Omental fat pad (tissue), 4 donors: ENCODE results near the gene CAB39L. TPM values are rescaled to one million over a fixed set of nuclear protein-coding genes. Genes with fewer than 3 reads are reported as not detected.

Experiments
- ATAC-seq: fragments of 150-250 bp; one replicate; pipeline ENCODE4 v1.9.1; 2016; ENCODE audit warnings: mild to moderate bottlenecking, moderate library complexity; ENCODE audit not compliant: low FRiP score
- DNase-seq: peaks from one replicate; pipeline ENCODE4 v3.0.0-alpha.2; 2019; ENCODE audit warnings: low spot score
- CTCF ChIP-seq, 3 donors: fragments of 450-650 bp; IDR thresholded peaks; one replicate each; pipeline ENCODE4 v1.5.1; 2016 to 2017; ENCODE audit warnings: antibody characterized with exemption in 3 of 3, mild to moderate bottlenecking in 3 of 3, moderate library complexity in 2 of 3
- total RNA-seq, 4 donors: library from RNA; depleted of rRNA; stranded (reverse); fragments of >200 nt; gene quantifications; one replicate each; pipeline ENCODE4 v1.1.0, GENCODE V29; 2016

Gene CAB39L
- total RNA-seq, 4 donors from 2014 or later: 16.0 to 39.4 (median 25.7) TPM

GRCh38 chr13:49429121-49429520 lies 14.7 kb downstream of the CAB39L start:
- DNase-seq (no peak), ATAC-seq (no peak)
- no peak for TF ChIP-seq CTCF (IDR thresholded peaks at IDR 0.05)

DNA sequence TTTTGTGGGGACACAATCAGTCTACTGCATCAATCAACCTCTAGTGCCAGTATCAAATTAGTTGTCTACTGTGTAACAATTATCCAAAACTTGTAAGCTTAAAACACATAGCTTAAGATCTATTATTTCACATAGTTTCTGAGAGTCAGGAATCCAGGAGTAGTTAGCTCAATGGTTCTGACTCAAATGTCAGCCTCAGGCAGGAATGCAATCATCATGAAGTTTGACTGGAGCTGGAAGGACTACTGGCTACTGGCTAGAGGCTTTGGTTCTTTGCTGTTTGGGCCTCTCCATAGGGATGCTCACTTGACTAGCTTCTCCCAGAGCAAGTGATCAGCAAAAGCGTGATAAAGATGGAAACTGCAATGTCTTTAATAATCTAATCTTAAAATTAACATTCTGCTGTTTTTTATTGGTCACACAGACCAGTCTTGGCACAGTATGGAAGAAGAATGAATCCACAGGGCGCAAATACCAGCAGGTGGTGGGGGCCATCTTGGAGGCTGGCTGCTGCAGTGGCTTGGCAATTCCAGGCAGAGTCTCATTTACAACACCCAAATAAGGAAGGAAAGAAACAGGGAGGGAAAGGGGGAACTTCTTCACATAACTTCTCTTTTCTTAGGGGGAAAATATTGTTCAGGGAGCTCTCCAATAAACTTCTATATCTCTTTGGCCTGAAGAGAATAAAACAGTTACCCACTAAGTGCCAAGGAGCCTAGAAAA lies 15.7 kb downstream of the CAB39L start:
- no peak for TF ChIP-seq CTCF (IDR thresholded peaks at IDR 0.05)
- DNase-seq (no peak), ATAC-seq (no peak)

- no peak for DNase-seq
- ATAC-seq: no peak
- no peak for TF ChIP-seq CTCF (IDR thresholded peaks at IDR 0.05)
Observed at GRCh38 chr13:49424011-49424560, 19.8 kb downstream of the CAB39L start.

DNA sequence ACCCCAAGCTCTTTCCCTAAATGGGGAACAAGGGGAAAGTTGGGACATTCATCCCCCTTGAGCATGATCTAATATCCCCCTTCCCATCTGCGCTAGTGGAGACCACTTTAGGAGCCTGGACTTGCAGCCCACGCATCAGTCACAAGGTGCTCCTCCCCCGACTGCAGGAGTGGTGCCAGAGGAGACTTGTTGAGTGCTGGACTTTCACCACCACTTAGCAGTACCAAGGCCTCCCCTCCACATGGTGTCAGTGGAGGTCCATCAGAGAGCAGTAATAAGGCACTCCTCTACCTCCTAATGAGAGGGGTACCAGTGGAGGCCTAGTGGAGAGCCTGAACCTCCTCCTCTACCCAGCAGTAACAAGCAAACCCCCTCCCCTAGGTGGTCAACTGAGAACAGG lies 22.5 kb downstream of the CAB39L start:
- no peak for TF ChIP-seq CTCF (IDR thresholded peaks at IDR 0.05)
- DNase-seq (no peak), ATAC-seq (no peak)

- TF ChIP-seq CTCF (IDR thresholded peaks at IDR 0.05): no peak
- no peak for DNase-seq
- no peak for ATAC-seq
Observed at GRCh38 chr13:49419276-49419675, 24.6 kb downstream of the CAB39L start.

DNA sequence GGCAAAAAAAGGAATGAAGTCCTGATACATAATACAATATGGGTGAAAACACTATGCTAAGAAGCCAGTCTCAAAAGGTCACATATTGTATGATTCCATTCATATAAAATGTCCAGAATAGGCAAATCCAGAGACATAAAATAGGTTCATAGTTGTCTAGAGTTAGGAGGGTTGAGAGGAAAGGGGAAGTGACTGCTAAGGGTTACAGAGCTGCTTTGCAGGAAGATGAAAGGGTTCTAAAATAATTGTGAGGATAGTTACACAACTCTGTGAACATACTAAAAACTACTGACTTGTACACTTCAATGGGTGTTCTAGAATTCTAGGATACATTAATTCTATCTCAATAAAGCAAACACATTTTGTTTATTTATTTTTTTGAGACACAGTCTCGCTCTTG lies 25.7 kb downstream of the CAB39L start:
- no peak for DNase-seq
- ATAC-seq: no peak
- no peak for TF ChIP-seq CTCF (IDR thresholded peaks at IDR 0.05)

DNA sequence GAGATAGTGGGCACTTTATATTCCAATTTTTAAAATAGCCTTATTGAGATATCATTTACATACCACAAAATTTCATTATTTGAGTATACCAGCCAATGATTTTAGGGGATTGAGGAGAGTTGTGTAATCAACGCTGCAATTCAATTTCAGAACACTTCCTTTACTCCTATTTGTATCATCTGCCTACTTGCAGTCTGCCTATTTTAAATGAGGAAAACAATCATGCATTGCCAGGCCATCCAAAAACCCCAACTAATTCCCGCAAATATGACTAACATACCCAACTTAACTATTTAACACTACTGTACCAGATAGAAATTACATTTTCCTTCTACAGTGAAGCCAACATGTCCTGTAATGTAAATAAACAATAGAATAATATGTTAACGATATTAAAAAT lies 26.7 kb downstream of the CAB39L start:
- no peak for DNase-seq
- no peak for ATAC-seq
- TF ChIP-seq CTCF (IDR thresholded peaks at IDR 0.05): no peak
